ENCODE results near the gene KIDINS220.
"Not testable (repeated sequence)": the region's sequence is repeated elsewhere in the genome, so short reads cannot be mapped to it uniquely, and the experiment has no call there.

KIDINS220 gene

GRCh38 chr2:8740136-8740535 lies 97.3 kb downstream of the KIDINS220 start:
- no peak for DNase-seq

GRCh38 chr2:8737571-8738175 lies 99.7 kb downstream of the KIDINS220 start:
- DNase-seq: no peak

GRCh38 chr2:8732601-8733000 lies 104.8 kb downstream of the KIDINS220 start:
- no peak for DNase-seq

- DNase-seq: no peak
Measured at GRCh38 chr2:8729939-8730338, 107.5 kb downstream of the KIDINS220 start.

- not testable (repeated sequence) for DNase-seq
Measured at GRCh38 chr2:8729101-8729500, 108.3 kb downstream of the KIDINS220 start.

GRCh38 chr2:8728305-8729015 lies 109.0 kb downstream of the KIDINS220 start:
- DNase-seq: no peak

- DNase-seq: no peak
Measured at GRCh38 chr2:8725838-8726237, 111.6 kb downstream of the KIDINS220 start.

- no peak for DNase-seq
Measured at GRCh38 chr2:8722986-8723385, 114.4 kb downstream of the KIDINS220 start.

GRCh38 chr2:8721410-8721809 lies 116.0 kb downstream of the KIDINS220 start:
- DNase-seq: no peak

- no peak for DNase-seq
Measured at GRCh38 chr2:8720741-8721140, 116.7 kb downstream of the KIDINS220 start.

GRCh38 chr2:8719528-8719927 lies 117.9 kb downstream of the KIDINS220 start:
- no peak for DNase-seq

GRCh38 chr2:8714971-8715370 lies 122.4 kb downstream of the KIDINS220 start:
- DNase-seq: no peak

GRCh38 chr2:8714283-8714682 lies 123.1 kb downstream of the KIDINS220 start:
- DNase-seq: no peak

- no peak for DNase-seq
Measured at GRCh38 chr2:8710951-8711350, 126.5 kb downstream of the KIDINS220 start.

- no peak for DNase-seq
Measured at GRCh38 chr2:8709611-8710010, 127.8 kb downstream of the KIDINS220 start.

- DNase-seq: no peak
Measured at GRCh38 chr2:8704906-8705305, 132.5 kb downstream of the KIDINS220 start.

GRCh38 chr2:8701681-8702379 lies 135.6 kb downstream of the KIDINS220 start:
- no peak for DNase-seq

- DNase-seq: no peak
Measured at GRCh38 chr2:8699839-8700238, 137.6 kb downstream of the KIDINS220 start.

GRCh38 chr2:8697190-8697589 lies 140.2 kb downstream of the KIDINS220 start:
- DNase-seq: no peak

GRCh38 chr2:8694737-8695136 lies 142.7 kb downstream of the KIDINS220 start:
- DNase-seq: no peak

- no peak for DNase-seq
Measured at GRCh38 chr2:8693157-8693821, 144.1 kb downstream of the KIDINS220 start.

GRCh38 chr2:8692783-8693156 lies 144.6 kb downstream of the KIDINS220 start:
- DNase-seq: no peak

- no peak for DNase-seq
Measured at GRCh38 chr2:8691859-8692437, 145.5 kb downstream of the KIDINS220 start.

Data from DMS 273 treated with DMSO at 0.1 percent for 48 hours (cell line).